Vagina (tissue), 2 donors: ENCODE data around the gene C13orf46. TPM values are rescaled to one million over a fixed set of nuclear protein-coding genes. Genes with fewer than 3 reads are reported as not detected.

ENCODE experiments used
- DNase-seq, 2 donors: peaks; one replicate each; pipeline ENCODE4 v3.0.0-alpha.2; 2017; ENCODE audit errors: extremely low spot score in 2 of 2
- H3K27ac ChIP-seq: fragments of 200-600 bp; sonication (generic); one replicate; pipeline ENCODE4 v1.5.1; 2019
- H3K27me3 ChIP-seq: fragments of 200-600 bp; sonication (generic); one replicate; pipeline ENCODE4 v1.5.1; 2019
- H3K36me3 ChIP-seq, 2 donors: fragments of 200-600 bp; sonication (generic); one replicate each; pipeline ENCODE4 v1.5.1; 2017 to 2019
- H3K4me1 ChIP-seq: fragments of 200-600 bp; sonication (generic); one replicate; pipeline ENCODE4 v1.5.1; 2019
- H3K4me3 ChIP-seq, 2 donors: fragments of 200-600 bp; sonication (generic); 1 replicate in 1 of 2; 2 replicates in 1 of 2; pipeline ENCODE4 v1.5.1; 2016 to 2019
- H3K9me3 ChIP-seq: fragments of 200-600 bp; sonication (generic); one replicate; pipeline ENCODE4 v1.5.1; 2019
- POLR2A ChIP-seq, 2 donors: fragments of 450-650 bp; IDR thresholded peaks; one replicate each; pipeline ENCODE4 v1.6.1; 2017; ENCODE audit warnings: antibody characterized with exemption in 2 of 2, mild to moderate bottlenecking in 2 of 2, moderate library complexity in 2 of 2
- POLR2AphosphoS5 ChIP-seq, 2 donors: sonication (generic); formaldehyde crosslinking; IDR thresholded peaks; one replicate each; pipeline ENCODE4 v1.9.0; 2017; ENCODE audit warnings: antibody characterized with exemption in 2 of 2, mild to moderate bottlenecking in 2 of 2, low read depth in 1 of 2; ENCODE audit not compliant: insufficient read depth in 1 of 2
- intact Hi-C: fragments of 100-400 bp; cut with DNase I; formaldehyde crosslinking; loops from one replicate; pipeline ENCODE4 v1.15.1; 2023
- total RNA-seq: library from RNA; depleted of rRNA; stranded (reverse); fragments of >200 nt; gene quantifications from one replicate; pipeline ENCODE4 v1.2.3, GENCODE V29; 2016
- TF ChIP-seq, protein P1 (sequence below), 3 experiments: fragments of 450-650 bp in 2 of 3; fragments of 200-600 bp in 1 of 3; sonication (generic) in 1 of 3; IDR thresholded peaks; one replicate each; pipeline ENCODE4 v1.5.1; 2017 to 2019; ENCODE audit warnings: antibody characterized with exemption in 3 of 3, mild to moderate bottlenecking in 2 of 3, moderate library complexity in 2 of 3

The C13orf46 gene
- total RNA-seq, 1 donor from 2014 or later, result not detected

DNA sequence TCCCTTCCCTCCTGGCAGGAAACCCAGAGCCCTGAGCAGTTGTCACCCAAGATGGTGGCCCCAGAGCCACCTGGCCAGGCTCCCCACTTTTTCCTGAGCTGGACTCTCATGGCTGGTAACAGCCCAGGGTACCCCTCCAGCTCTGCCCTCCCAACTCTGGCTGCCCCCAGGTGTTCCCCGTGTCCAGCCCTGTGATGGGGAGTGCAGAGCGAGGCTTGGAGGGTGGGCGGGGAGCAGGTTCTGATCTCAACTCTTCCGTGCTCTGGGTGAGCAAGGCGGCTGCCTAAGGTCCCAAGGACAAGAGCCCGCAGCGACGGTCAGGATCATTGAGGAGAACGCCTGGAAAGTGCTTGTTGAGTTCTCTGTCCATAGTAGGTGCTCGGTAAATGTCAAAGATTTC lies 55.3 kb downstream of the C13orf46 start:
- Histone ChIP-seq H3K27ac (no peak overlapping the region), H3K4me1 (peaks cover 8% of the 10 kb centered on the region), H3K4me3 (no peak overlapping the region), H3K36me3 (no peaks in the 10 kb centered on the region), H3K9me3 (no peaks in the 10 kb centered on the region), H3K27me3 (no peaks in the 10 kb centered on the region)
- no peak for TF ChIP-seq POLR2AphosphoS5 (IDR thresholded peaks at IDR 0.05; ENCODE audit: insufficient read depth in 1 of 2, low read depth in 1 of 2)
- TF ChIP-seq, protein P1, sequence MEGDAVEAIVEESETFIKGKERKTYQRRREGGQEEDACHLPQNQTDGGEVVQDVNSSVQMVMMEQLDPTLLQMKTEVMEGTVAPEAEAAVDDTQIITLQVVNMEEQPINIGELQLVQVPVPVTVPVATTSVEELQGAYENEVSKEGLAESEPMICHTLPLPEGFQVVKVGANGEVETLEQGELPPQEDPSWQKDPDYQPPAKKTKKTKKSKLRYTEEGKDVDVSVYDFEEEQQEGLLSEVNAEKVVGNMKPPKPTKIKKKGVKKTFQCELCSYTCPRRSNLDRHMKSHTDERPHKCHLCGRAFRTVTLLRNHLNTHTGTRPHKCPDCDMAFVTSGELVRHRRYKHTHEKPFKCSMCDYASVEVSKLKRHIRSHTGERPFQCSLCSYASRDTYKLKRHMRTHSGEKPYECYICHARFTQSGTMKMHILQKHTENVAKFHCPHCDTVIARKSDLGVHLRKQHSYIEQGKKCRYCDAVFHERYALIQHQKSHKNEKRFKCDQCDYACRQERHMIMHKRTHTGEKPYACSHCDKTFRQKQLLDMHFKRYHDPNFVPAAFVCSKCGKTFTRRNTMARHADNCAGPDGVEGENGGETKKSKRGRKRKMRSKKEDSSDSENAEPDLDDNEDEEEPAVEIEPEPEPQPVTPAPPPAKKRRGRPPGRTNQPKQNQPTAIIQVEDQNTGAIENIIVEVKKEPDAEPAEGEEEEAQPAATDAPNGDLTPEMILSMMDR (IDR thresholded peaks at IDR 0.05), result no peak
- TF ChIP-seq POLR2A (IDR thresholded peaks at IDR 0.05), result no peak
- intact Hi-C loops, result no loop called here
- peak; percentile 76 to 84 for DNase-seq

DNA sequence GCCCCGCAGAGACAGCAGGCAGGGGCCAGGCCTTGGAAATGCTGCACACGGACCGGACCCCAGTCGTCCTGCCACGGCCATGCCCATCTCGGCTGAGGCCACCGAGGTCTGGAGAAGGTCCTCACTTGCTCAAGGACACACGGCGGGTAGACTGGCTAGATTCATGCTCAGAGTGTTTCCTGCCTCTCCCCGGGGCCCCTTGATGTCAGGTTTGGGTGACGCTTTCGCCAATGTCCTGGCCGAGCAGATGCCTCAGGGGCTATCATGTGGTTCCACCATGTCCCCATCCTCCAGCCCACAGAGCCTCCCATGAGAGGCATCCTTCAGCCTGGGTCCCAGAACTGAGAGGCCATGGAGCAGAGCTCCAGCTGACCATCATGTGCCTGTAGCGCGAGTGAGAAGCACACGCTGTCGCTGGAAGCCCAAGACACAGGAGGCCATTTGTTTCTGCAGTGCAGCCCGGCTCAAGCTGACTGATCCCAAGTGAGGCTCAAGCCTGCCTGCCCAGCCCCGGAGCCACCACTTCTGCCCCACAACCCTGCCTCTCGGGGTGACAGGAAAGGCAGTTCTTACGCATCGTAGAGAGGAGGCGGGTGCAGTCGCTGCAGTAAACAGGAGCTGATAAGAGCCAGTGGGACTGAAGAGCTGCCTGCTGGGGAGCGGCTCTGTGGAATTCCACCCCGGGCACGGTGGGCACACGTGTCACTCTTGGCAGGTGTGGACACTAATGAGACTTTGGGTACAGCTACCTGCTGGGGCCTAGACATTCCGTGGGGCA lies 56.1 kb downstream of the C13orf46 start:
- peak; percentile 77 to 94 for DNase-seq
- no peaks in the 10 kb centered on the region for H3K36me3 ChIP-seq
- TF ChIP-seq, protein P1 (IDR thresholded peaks at IDR 0.05), result no peak
- TF ChIP-seq POLR2A (IDR thresholded peaks at IDR 0.05) (no peak), POLR2AphosphoS5 (IDR thresholded peaks at IDR 0.05; ENCODE audit: insufficient read depth in 1 of 2, low read depth in 1 of 2) (no peak)
- no peaks in the 10 kb centered on the region for H3K27me3 ChIP-seq
- no peaks in the 10 kb centered on the region for H3K9me3 ChIP-seq
- no peak overlapping the region for H3K4me3 ChIP-seq
- intact Hi-C loops, result no loop called here
- peaks cover 8% of the 10 kb centered on the region for H3K4me1 ChIP-seq
- H3K27ac ChIP-seq, result no peak overlapping the region

DNA sequence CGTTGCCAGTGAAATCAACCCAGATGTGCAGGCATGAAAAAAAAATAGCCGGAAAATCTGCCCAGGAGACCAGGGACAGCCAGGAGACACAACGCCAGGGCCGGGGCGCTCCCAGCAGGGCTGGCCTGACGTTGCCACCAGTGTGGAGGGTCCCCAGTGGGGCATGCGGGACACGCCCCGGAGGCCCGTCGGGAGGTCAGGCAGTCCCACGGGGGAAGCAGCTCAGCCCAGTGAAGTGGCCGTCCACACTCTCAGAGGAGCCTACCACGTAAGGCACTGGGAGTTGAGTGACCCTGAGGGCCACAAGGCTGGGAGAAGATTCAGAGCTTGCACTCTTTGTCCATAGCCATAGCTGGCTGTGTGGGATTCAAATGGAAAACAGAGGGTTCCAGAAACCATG lies 56.8 kb downstream of the C13orf46 start:
- DNase-seq, result peak; percentile 52 to 61
- Histone ChIP-seq H3K9me3 (no peaks in the 10 kb centered on the region), H3K4me1 (peaks cover 8% of the 10 kb centered on the region), H3K4me3 (no peak overlapping the region), H3K36me3 (no peaks in the 10 kb centered on the region), H3K27ac (no peak overlapping the region), H3K27me3 (no peaks in the 10 kb centered on the region)
- intact Hi-C loops, result no loop called here
- TF ChIP-seq POLR2A (IDR thresholded peaks at IDR 0.05) (no peak), POLR2AphosphoS5 (IDR thresholded peaks at IDR 0.05; ENCODE audit: insufficient read depth in 1 of 2, low read depth in 1 of 2) (no peak)
- TF ChIP-seq, protein P1 (IDR thresholded peaks at IDR 0.05), result no peak

DNA sequence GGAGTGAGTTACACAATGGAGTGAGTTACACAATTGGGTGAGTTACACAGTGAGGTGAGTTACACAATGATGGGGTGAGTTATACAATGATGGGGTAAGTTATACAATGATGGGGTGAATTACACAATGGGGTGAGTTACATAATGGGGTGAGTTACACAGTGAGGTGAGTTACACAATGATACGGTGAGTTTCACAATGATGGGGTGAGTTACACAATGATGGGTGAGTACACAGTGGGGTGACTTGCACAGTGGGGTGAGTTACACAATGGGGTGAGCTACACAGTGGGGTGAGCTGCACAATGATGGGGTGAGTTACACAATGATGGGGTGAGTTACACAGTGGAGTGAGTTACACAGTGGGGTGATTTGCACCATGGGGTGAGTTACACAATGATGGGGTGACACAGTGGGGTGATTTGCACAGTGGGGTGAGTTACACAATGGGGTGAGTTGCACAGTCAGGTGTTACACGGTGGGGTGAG lies 57.5 kb downstream of the C13orf46 start:
- H3K27me3 ChIP-seq, result no peaks in the 10 kb centered on the region
- no peak overlapping the region for H3K4me3 ChIP-seq
- peak; percentile 49 to 84 for DNase-seq
- H3K9me3 ChIP-seq, result no peaks in the 10 kb centered on the region
- no peaks in the 10 kb centered on the region for H3K36me3 ChIP-seq
- TF ChIP-seq, protein P1 (IDR thresholded peaks at IDR 0.05), result no peak
- intact Hi-C loops, result no loop called here
- H3K4me1 ChIP-seq, result peaks cover 8% of the 10 kb centered on the region
- no peak overlapping the region for H3K27ac ChIP-seq

DNA sequence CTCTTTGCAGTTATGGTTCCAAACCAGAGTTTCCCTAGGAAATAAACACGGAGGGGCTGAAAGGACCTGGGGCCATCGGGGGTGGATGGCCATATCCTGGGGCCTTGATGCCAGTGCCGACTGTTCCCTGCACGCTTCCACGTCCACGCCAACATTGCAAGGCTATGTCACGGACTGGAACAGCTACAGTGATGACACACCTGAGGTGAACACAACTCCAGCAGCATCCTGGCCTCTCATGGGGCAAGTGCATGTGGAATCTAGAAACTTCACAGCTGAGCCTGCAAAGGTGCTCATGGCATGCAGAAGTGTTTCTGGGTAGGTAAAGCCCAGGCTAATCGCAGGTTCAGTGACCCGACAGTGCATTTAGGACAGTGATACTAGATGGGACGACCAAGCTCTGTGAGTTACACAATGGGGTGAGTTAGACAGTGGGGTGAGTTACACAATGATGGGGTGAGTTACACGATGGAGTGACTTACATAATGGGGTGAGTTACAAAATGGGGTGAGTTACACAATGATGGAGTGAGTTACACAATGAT lies 58.0 kb downstream of the C13orf46 start:
- Histone ChIP-seq H3K9me3 (no peaks in the 10 kb centered on the region), H3K27ac (no peak overlapping the region), H3K36me3 (no peaks in the 10 kb centered on the region), H3K4me1 (peaks cover 8% of the 10 kb centered on the region), H3K4me3 (no peak overlapping the region), H3K27me3 (no peaks in the 10 kb centered on the region)
- intact Hi-C loops, result no loop called here
- peak in 1 of 2 donors; percentile 9 for TF ChIP-seq POLR2AphosphoS5 (IDR thresholded peaks at IDR 0.05; ENCODE audit: insufficient read depth in 1 of 2, low read depth in 1 of 2)
- TF ChIP-seq, protein P1 (IDR thresholded peaks at IDR 0.05), result no peak
- TF ChIP-seq POLR2A (IDR thresholded peaks at IDR 0.05), result no peak
- DNase-seq, result peak in 1 of 2 donors; percentile 77
